K562 (cell line): ENCODE measurements around the gene PRXL2B. TPM values are rescaled to one million over a fixed set of nuclear protein-coding genes. Genes with fewer than 3 reads are reported as not detected.

ENCODE experiments used
- ATAC-seq: fragments of 200-7000 bp; cut with Tn5 transposase; 3 replicates; pipeline ENCODE4 v1.9.1; 2020; ENCODE audit warnings: moderate library complexity
- BruUV-seq: library from RNA; stranded (reverse); fragments of 400-500 nt; replicated peaks from 2 replicates; lab custom pipeline; 2021; lab: Mats Ljungman, UMichigan
- CTCF ChIA-PET: fragments of 300-600 bp; formaldehyde crosslinking; extraction: SDS; loops from one replicate; lab custom pipeline; 2021; ENCODE audit warnings: low intra/inter-chr PET ratio; lab: Yijun Ruan, JAX
- POLR2A ChIA-PET: fragments of 300-600, 350-650 bp; sonication (Branson Sonifier 250); formaldehyde crosslinking; extraction: SDS; loops from one replicate; lab custom pipeline; 2021; ENCODE audit warnings: antibody characterized with exemption, inconsistent platforms; lab: Yijun Ruan, JAX
- DNase-seq, 4 experiments: peaks; one replicate each; pipeline versions ENCODE4 v3.0.0 to v3.0.0-alpha.2; 2011 to 2018; ENCODE audit warnings: low spot score in 3 of 4, mixed read lengths in 3 of 4; ENCODE audit errors: extremely low read depth in 1 of 4
- FAIRE-seq: peaks from 2 replicates; lab custom pipeline; 2011; peaks lifted over from hg19 to GRCh38; lab: Jason Lieb, UNC
- H2AFZ ChIP-seq: 2 replicates; pipeline ENCODE4 v1.6.0; 2011; ENCODE audit warnings: low read depth, low read length, control low read depth, inconsistent platforms
- H3K27ac ChIP-seq: fragments of 200-600 bp; 3 replicates; pipeline ENCODE4 v1.8.0; 2011; ENCODE audit warnings: low read depth, mild to moderate bottlenecking, control low read depth, inconsistent platforms, low read length, moderate library complexity, mixed read lengths; ENCODE audit errors: extremely low read depth
- H3K27me3 ChIP-seq, 2 experiments: fragments of 300-600 bp in 1 of 2; 2 replicates in 1 of 2; 3 replicates in 1 of 2; pipeline versions ENCODE4 v1.6.0 to v1.8.0; 2011; ENCODE audit warnings: inconsistent platforms in 2 of 2, low read length in 2 of 2, mild to moderate bottlenecking in 1 of 2, mixed read lengths in 1 of 2, moderate library complexity in 1 of 2; ENCODE audit not compliant: control insufficient read depth in 2 of 2, insufficient read depth in 2 of 2
- H3K36me3 ChIP-seq: fragments of 300-600 bp; 3 replicates; pipeline ENCODE4 v1.8.0; 2011; ENCODE audit warnings: mild to moderate bottlenecking, low read length, inconsistent platforms; ENCODE audit not compliant: control insufficient read depth, insufficient read depth
- H3K4me1 ChIP-seq, 2 experiments: fragments of 200-600 bp in 1 of 2; replicated peaks in 1 of 2; 2 replicates in 1 of 2; 3 replicates in 1 of 2; pipeline versions ENCODE4 v1.5.1 to v1.8.0; 2011; ENCODE audit warnings: inconsistent platforms in 2 of 2, low read length in 2 of 2, mild to moderate bottlenecking in 1 of 2, mixed read lengths in 1 of 2, moderate library complexity in 1 of 2; ENCODE audit not compliant: control insufficient read depth in 2 of 2, insufficient read depth in 2 of 2
- H3K4me2 ChIP-seq: 2 replicates; pipeline ENCODE4 v1.6.1; 2011; ENCODE audit warnings: low read length, control low read depth, inconsistent platforms, mixed read lengths; ENCODE audit not compliant: insufficient read depth
- H3K4me3 ChIP-seq: fragments of 200-600 bp; sonication (generic), shearing (Covaris generic); 2 replicates; pipeline ENCODE4 v1.5.1; 2016; ENCODE audit warnings: control low read depth, inconsistent platforms
- H3K79me2 ChIP-seq: fragments of 200-600 bp; 3 replicates; pipeline ENCODE4 v1.8.0; 2011; ENCODE audit warnings: low read length, inconsistent platforms; ENCODE audit not compliant: control insufficient read depth, insufficient read depth
- H3K9ac ChIP-seq, 2 experiments: 2 replicates each; pipeline versions ENCODE4 v1.6.0 to v1.6.1; 2011; ENCODE audit warnings: low read depth in 2 of 2, low read length in 2 of 2, control low read depth in 1 of 2, inconsistent platforms in 1 of 2, mild to moderate bottlenecking in 1 of 2, mixed read lengths in 1 of 2; ENCODE audit not compliant: insufficient read depth in 1 of 2
- H3K9me1 ChIP-seq: one replicate; pipeline ENCODE4 v1.6.0; 2011; ENCODE audit warnings: inconsistent platforms, mild to moderate bottlenecking, low read length, moderate library complexity; ENCODE audit not compliant: control insufficient read depth, insufficient read depth
- H3K9me3 ChIP-seq: replicated peaks from 2 replicates; pipeline ENCODE4 v1.5.1; 2011; ENCODE audit warnings: low read depth, low read length, inconsistent platforms; ENCODE audit not compliant: control insufficient read depth, insufficient read depth
- H4K20me1 ChIP-seq: replicated peaks from 2 replicates; pipeline ENCODE4 v1.6.1; 2011; ENCODE audit warnings: low read length, inconsistent platforms, mixed read lengths; ENCODE audit not compliant: control insufficient read depth, insufficient read depth
- GATA2 ChIP-seq: sonication (generic); formaldehyde crosslinking; IDR thresholded peaks from 2 replicates; pipeline ENCODE4 v1.4.0; 2020; ENCODE audit warnings: mild to moderate bottlenecking, missing genetic modification reagents
- TFAP4 ChIP-seq: sonication (generic); formaldehyde crosslinking; IDR thresholded peaks from 2 replicates; pipeline ENCODE4 v1.8.0; 2022; ENCODE audit warnings: missing genetic modification reagents, mild to moderate bottlenecking, moderate library complexity, borderline replicate concordance
- THRAP3 ChIP-seq: fragments of 450-650 bp; IDR thresholded peaks from 2 replicates; pipeline ENCODE4 v1.6.1; 2016; ENCODE audit warnings: mild to moderate bottlenecking, inconsistent platforms, borderline replicate concordance
- ZFP36 ChIP-seq: fragments of 150-350 bp; IDR thresholded peaks from 2 replicates; pipeline ENCODE4 v1.6.1; 2018; ENCODE audit warnings: low read length, low read depth; ENCODE audit not compliant: partially characterized antibody
- ZNF445 ChIP-seq: fragments of 250-450 bp; sonication (Bioruptor Pico); IDR thresholded peaks from 2 replicates; pipeline ENCODE4 v1.4.0; 2020; ENCODE audit warnings: low read depth, mild to moderate bottlenecking, moderate library complexity
- WGBS: fragments of 100-300 bp; shearing (Covaris generic); methylation state at CpG from one replicate; pipeline ENCODE4 v1.1.6; 2016; ENCODE audit warnings: low coverage, mixed read lengths; ENCODE audit not compliant: insufficient coverage; ENCODE audit errors: missing lambda C conversion rate; 5-methylcytosine and 5-hydroxymethylcytosine counted together
- in situ Hi-C: fragments of 300-500 bp; cut with MboI; formaldehyde crosslinking; loops from 4 replicates; pipeline ENCODE4 v1.15.0; 2018; ENCODE audit warnings: inconsistent platforms, mixed read lengths
- intact Hi-C: fragments of 100-400 bp; cut with micrococcal nuclease; formaldehyde crosslinking; loops from 2 replicates; pipeline ENCODE4 v1.14.2; 2022
- polyA plus RNA-seq, 8 experiments: library from polyadenylated mRNA; depleted of rRNA in 4 of 8; stranded (reverse) in 5 of 8; unstranded in 3 of 8; fragments of >200 nt; fragmentation: Nextera tagmentation in 2 of 8; fragmentation: Illumina TruSeq in 1 of 8; extraction: Ambion mirVana in 2 of 8; extraction: Trizol in 1 of 8; gene quantifications; 2 replicates each; pipeline versions ENCODE4 v1.2.1 to v1.2.3, GENCODE V29; 2011 to 2014; ENCODE audit warnings: inconsistent platforms in 1 of 8, missing spikeins in 1 of 8
- total RNA-seq, 7 experiments: library from RNA; depleted of rRNA in 6 of 7; stranded (reverse); fragments of >200 nt in 6 of 7; fragmentation: Illumina TruSeq in 2 of 7; extraction: Trizol in 2 of 7; gene quantifications; 2 replicates each; pipeline versions ENCODE4 v1.2.1 to v1.2.3, GENCODE V29; 2011 to 2021; ENCODE audit warnings: low replicate concordance in 1 of 7

The PRXL2B gene
- total and polyA plus RNA-seq, 9 of the 15 experiments (the other 6 are each of a cell fraction or from before 2014, with no cell fraction given) = 0.99 to 25.3 (median 11.8) TPM

- ATAC-seq (no peak), DNase-seq (no peak)
- Histone ChIP-seq H3K4me1 (peaks cover 20 to 70% of the 10 kb centered on the region in 2 experiments), H3K9me1 (no peaks in the 10 kb centered on the region), H3K4me3 (no peak overlapping the region), H4K20me1 (no peaks in the 10 kb centered on the region)
- intact Hi-C loops = no loop called here
- no TSS peak for BruUV-seq
- in situ Hi-C loops = no loop called here
- 43% methylated on average over 30 of the region's 30 CpGs for WGBS
- TF ChIP-seq THRAP3 (no peak), ZFP36 (peak; percentile 53)
- TF ChIP-seq, all 486 proteins: peak for 1
- no peak for FAIRE-seq
- 0 out of 5 replicates have a peak, but pooled peaks cover 0 to 3% of the 10 kb centered on the region in 2 experiments for H3K27me3 ChIP-seq
- no peak overlapping the region for H3K27ac ChIP-seq
- H2AFZ ChIP-seq = no peak overlapping the region
- no peaks in the 10 kb centered on the region for H3K9me3 ChIP-seq
- no peaks in the 10 kb centered on the region for H3K36me3 ChIP-seq
- CTCF ChIA-PET = interaction anchor here (0.6 to 2.7 kb wide), 2 partner anchors 227 to 233 kb away, joined by 3 to 22 read pairs; no protein-coding TSS in a partner anchor
- POLR2A ChIA-PET = no interaction called here
- no peaks in the 10 kb centered on the region for H3K79me2 ChIP-seq
- H3K9ac ChIP-seq = no peak overlapping the region; a peak in 1 of 4 replicates
- no peak overlapping the region for H3K4me2 ChIP-seq
Measured at GRCh38 chr1:2553871-2554620, 32.5 kb upstream of the PRXL2B start.

GRCh38 chr1:2554621-2555387 is 31.8 kb upstream of the PRXL2B start:
- FAIRE-seq = no peak
- no peak overlapping the region for H3K27ac ChIP-seq
- in situ Hi-C loops (no loop called here), intact Hi-C loops (no loop called here)
- 0 out of 5 replicates have a peak, but pooled peaks cover 0 to 4% of the 10 kb centered on the region in 2 experiments for H3K27me3 ChIP-seq
- POLR2A ChIA-PET = no interaction called here
- H4K20me1 ChIP-seq = no peaks in the 10 kb centered on the region
- no peak overlapping the region for H3K4me3 ChIP-seq
- H3K79me2 ChIP-seq = no peaks in the 10 kb centered on the region
- no peak overlapping the region; a peak in 1 of 4 replicates for H3K9ac ChIP-seq
- H3K4me1 ChIP-seq = peaks cover 17 to 69% of the 10 kb centered on the region in 2 experiments; a peak in 4 of 5 replicates
- CTCF ChIA-PET = interaction anchor here (0.6 to 2.7 kb wide), 4 partner anchors 140 to 727 kb away, joined by 3 to 22 read pairs (median 5); no protein-coding TSS in a partner anchor
- 26% methylated on average over 14 of the region's 19 CpGs for WGBS
- H2AFZ ChIP-seq = no peak overlapping the region
- H3K36me3 ChIP-seq = no peaks in the 10 kb centered on the region
- BruUV-seq = no TSS peak
- no peaks in the 10 kb centered on the region for H3K9me1 ChIP-seq
- H3K9me3 ChIP-seq = no peaks in the 10 kb centered on the region
- H3K4me2 ChIP-seq = no peak overlapping the region
- peak; percentile 44 for ATAC-seq
- DNase-seq = peak; percentile 48 to 57 (median 54)
- TF ChIP-seq ZNF445 (CRISPR knock-in tag) (no peak), ZFP36 (no peak), GATA2 (CRISPR knock-in tag) (no peak), TFAP4 (CRISPR knock-in tag) (peak; percentile 36; the same call in 1 of the 2 replicates)
